HG03045 (cell line): ENCODE measurements around the gene SLC38A4.

Experiments used
- ATAC-seq: cut with Tn5 transposase; IDR thresholded peaks from one replicate; pipeline ENCODE4 v1.9.1; 2021; ENCODE audit warnings: mild to moderate bottlenecking, moderate library complexity; ENCODE audit not compliant: unreplicated experiment

Gene SLC38A4

DNA sequence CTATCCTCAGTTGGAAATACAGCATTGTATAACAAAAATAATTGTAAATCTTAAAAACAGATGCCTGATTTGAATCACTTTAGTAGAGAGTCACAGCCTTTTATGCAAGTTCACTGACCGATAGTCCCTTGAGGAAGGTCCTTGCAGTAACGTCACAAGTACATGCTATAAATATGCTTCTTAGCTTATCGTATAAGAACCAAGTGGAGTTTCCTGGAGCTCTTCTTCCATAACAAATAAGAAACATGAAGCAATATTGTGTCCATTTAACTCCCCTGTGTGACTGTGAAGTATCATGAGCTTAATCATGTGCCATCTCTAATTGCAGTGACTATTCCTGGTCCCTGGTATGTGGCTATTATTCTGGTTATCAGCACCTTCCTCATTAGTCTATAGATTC lies 107.9 kb downstream of the SLC38A4 start:
- no peak for ATAC-seq

DNA sequence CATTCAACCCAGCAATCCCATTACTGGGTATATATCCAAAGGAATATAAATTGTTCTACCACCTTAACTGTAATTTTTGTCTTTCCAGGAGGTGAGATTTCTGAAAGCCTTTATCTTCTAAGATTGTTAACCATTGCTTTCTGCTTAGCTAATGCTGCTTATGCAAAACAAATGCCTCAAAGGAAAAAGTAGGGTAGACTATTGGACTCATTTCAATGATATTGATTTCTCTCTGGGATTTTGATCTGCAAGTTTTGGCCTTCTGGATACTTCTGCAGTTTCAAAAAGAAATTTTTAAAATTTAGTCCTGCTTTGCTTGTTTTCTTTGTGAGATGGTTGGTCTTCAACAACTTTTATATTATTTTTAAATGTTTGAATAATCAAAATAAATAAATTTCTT lies 108.6 kb downstream of the SLC38A4 start:
- ATAC-seq: no peak
